CD4-positive, CD25-positive, alpha-beta regulatory T cell (primary cell): Measurements from ENCODE around the gene MYO10. TPM values are rescaled to one million over a fixed set of nuclear protein-coding genes. Genes with fewer than 3 reads are reported as not detected.

Source experiments
- ATAC-seq, 2 donors: fragments of 150-1000 bp; cut with Tn5 transposase; one replicate each; pipeline ENCODE4 v1.10.0; 2021; ENCODE audit warnings: low read depth in 2 of 2, moderate number of reproducible peaks in 2 of 2, moderate library complexity in 1 of 2
- DNase-seq, 3 donors: peaks; one replicate each; pipeline versions ENCODE4 v3.0.0 to v3.0.0-alpha.2; 2012 to 2022; ENCODE audit warnings: mixed read lengths in 1 of 3
- H3K27ac ChIP-seq: one replicate; pipeline ENCODE4 v1.7.0; 2013; ENCODE audit warnings: mild to moderate bottlenecking, low read length; ENCODE audit not compliant: insufficient read depth, poor library complexity, severe bottlenecking
- H3K27me3 ChIP-seq: one replicate; pipeline ENCODE4 v1.7.0; 2013; ENCODE audit warnings: low read length; ENCODE audit not compliant: control insufficient read depth, insufficient read depth
- H3K36me3 ChIP-seq: one replicate; pipeline ENCODE4 v1.7.0; 2013; ENCODE audit warnings: mild to moderate bottlenecking, low read length, moderate library complexity; ENCODE audit not compliant: control insufficient read depth, insufficient read depth
- H3K4me1 ChIP-seq: 2 replicates; pipeline ENCODE4 v1.7.0; 2013; ENCODE audit warnings: mild to moderate bottlenecking, low read length; ENCODE audit not compliant: insufficient read depth, control insufficient read depth, poor library complexity, severe bottlenecking
- H3K4me3 ChIP-seq: one replicate; pipeline ENCODE4 v1.7.0; 2013; ENCODE audit warnings: low read depth, mild to moderate bottlenecking, low read length, moderate library complexity
- H3K9me3 ChIP-seq, 2 experiments: 1 replicate in 1 of 2; 2 replicates in 1 of 2; pipeline ENCODE4 v1.7.0; 2013; ENCODE audit warnings: low read length in 2 of 2, mild to moderate bottlenecking in 1 of 2, moderate library complexity in 1 of 2; ENCODE audit not compliant: control insufficient read depth in 2 of 2
- H3K27ac Mint-ChIP-seq, 3 donors: one replicate each; pipeline ENCODE4 v1.8.0; 2020 to 2022; ENCODE audit warnings: mild to moderate bottlenecking in 3 of 3, mixed read lengths in 3 of 3, moderate library complexity in 2 of 3
- H3K27me3 Mint-ChIP-seq: one replicate; pipeline ENCODE4 v1.8.0; 2022; ENCODE audit warnings: mild to moderate bottlenecking, mixed read lengths
- H3K36me3 Mint-ChIP-seq: one replicate; pipeline ENCODE4 v1.8.0; 2020; ENCODE audit warnings: mixed read lengths
- H3K4me1 Mint-ChIP-seq, 4 donors: one replicate each; pipeline ENCODE4 v1.8.0; 2020 to 2022; ENCODE audit warnings: mixed read lengths in 4 of 4, mild to moderate bottlenecking in 1 of 4
- H3K4me3 Mint-ChIP-seq, 4 donors: one replicate each; pipeline ENCODE4 v1.8.0; 2020 to 2022; ENCODE audit warnings: mild to moderate bottlenecking in 4 of 4, mixed read lengths in 4 of 4, moderate library complexity in 3 of 4
- H3K9me3 Mint-ChIP-seq, 7 donors: one replicate each; pipeline ENCODE4 v1.8.0; 2020 to 2022; ENCODE audit warnings: mixed read lengths in 7 of 7, mild to moderate bottlenecking in 3 of 7, moderate library complexity in 2 of 7
- polyA plus RNA-seq, 4 donors: library from polyadenylated mRNA; unstranded; fragments of 300-500 nt; fragmentation: Illumina TruSeq; gene quantifications; one replicate each; pipeline ENCODE4 v1.2.3, GENCODE V29; 2021
- total RNA-seq: library from RNA; stranded (reverse); gene quantifications from one replicate; pipeline ENCODE4 v1.2.3, GENCODE V29; 2022

Gene MYO10
- total and polyA plus RNA-seq, 5 donors from 2014 or later, result 0.01 to 0.05 (median 0.02) TPM; not detected in 1

DNA sequence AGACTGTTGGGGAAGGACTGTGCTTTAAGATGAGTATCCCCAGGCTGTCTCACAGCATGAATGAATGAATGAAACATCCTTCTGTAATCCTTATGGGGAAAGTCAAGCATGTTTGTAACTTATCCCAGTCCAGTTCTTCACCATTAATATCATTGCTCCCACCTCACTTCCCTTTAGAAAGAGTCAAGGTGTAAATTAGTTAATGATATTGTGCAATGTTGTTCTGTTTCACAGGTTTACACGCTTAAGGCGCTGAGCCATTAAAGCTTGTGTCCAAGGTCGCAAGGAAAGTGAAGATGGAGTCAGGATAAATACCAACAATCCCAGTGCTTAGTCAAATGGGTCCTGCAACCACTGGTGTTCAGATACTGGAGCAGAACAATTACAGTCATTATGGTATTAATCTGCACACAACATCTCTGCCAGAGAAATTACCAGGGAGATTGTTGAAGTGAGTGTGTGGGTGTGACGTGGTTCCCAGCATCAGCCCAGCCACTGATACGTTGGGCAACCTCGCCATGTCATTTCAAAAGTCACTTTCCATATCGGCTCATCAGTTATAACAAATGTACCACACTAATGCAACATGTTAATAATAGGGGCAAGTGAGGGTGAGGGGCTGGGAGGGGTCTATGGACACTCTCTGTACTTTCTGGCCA lies 1.5 kb upstream of the MYO10 start:
- no peak for DNase-seq
- H3K36me3 ChIP-seq, result no peaks in the 10 kb centered on the region
- H3K4me3 Mint-ChIP-seq, result peak overlapping the region in 2 of 4 donors; percentile 67 to 70
- no peaks in the 10 kb centered on the region for H3K9me3 ChIP-seq
- H3K4me3 ChIP-seq, result no peak overlapping the region
- no peak for ATAC-seq
- no peak overlapping the region for H3K27ac Mint-ChIP-seq
- peaks cover 29% of the 10 kb centered on the region for H3K27me3 ChIP-seq
- H3K9me3 Mint-ChIP-seq, result peaks cover 0 to 4% (median 2%) of the 10 kb centered on the region in 7 donors
- H3K27ac ChIP-seq, result no peak overlapping the region
- peaks cover 43% of the 10 kb centered on the region for H3K27me3 Mint-ChIP-seq
- no peaks in the 10 kb centered on the region for H3K36me3 Mint-ChIP-seq
- peaks cover 15% of the 10 kb centered on the region for H3K4me1 ChIP-seq
- peaks cover 0 to 27% (median 10%) of the 10 kb centered on the region in 4 donors for H3K4me1 Mint-ChIP-seq

DNA sequence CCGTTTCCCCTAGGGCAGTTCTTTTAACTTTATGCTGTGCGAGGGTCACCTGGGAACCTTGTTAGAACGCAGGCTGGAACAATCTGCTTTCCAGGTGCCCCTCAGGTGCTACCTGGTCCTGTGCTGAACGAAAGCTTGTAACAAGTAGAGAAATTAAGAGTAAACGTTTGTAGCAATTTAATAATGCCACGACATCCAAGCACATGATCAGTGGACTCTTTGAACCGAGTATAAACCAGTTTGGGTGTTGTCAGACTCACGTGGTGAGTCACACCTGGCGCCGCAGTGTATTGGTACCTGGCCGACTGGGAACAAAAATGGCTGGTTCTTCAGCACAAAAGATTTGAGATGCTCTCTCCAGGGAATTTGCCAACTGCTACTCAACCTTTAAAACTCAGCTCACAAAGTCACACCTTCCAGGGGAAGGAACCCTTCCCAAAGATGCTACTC lies 926 bp upstream of the MYO10 start:
- peaks cover 46% of the 10 kb centered on the region for H3K27me3 Mint-ChIP-seq

DNA sequence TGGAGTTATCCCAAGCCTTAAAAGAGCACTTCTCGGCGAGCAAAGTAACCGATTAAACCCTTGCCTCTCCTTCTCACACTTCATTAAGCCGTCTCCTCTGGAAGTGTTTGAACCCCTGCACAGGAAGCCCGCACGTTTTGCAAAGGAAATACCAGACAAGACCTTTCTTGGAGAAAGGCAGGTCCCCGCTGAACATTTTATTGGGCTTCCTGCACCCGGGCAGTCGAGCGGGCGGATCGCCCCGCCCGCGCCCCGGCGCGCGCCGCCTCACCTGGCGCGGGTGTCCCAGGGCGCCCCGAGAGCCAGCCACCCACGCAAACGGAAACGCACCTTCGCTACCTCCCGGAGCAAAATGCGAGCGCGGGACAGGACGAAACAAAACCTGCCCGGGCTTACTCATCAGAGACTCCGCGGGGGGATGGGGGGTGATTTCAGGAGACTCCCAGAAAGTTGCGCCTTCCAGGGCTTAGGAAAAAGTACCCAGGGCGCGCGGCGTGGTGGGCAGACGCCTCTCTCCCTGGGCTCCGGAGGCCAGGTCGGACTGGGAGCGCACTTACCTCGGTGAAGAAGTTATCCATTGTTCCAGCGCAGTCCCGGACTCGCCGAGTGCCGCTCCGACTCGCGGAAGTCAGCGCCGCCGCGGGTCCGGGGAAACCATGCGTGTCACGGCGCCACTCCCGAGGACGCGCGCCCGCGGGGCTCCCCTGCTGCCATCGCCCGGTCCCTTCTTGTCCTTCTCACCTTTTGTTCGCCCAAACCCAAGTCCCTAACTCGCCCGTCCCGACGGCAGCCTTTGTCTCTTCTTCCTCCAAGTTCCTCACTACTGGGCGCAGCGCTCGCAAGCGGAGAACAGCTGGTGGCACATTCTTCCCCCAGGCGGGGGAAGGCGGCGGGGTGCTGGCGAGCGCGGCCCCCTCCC lies 598 bp downstream of the MYO10 start:
- Histone ChIP-seq H3K9me3 (no peaks in the 10 kb centered on the region), H3K27ac (no peak overlapping the region), H3K4me1 (peaks cover 15% of the 10 kb centered on the region), H3K27me3 (peaks cover 31% of the 10 kb centered on the region), H3K4me3 (peak overlapping the region; percentile 38), H3K36me3 (no peaks in the 10 kb centered on the region)
- H3K4me1 Mint-ChIP-seq, result peaks cover 0 to 27% (median 10%) of the 10 kb centered on the region in 4 donors
- H3K27ac Mint-ChIP-seq, result peak overlapping the region in 1 of 3 donors; percentile 10
- no peaks in the 10 kb centered on the region for H3K36me3 Mint-ChIP-seq
- ATAC-seq (no peak), DNase-seq (peak in 1 of 3 donors; percentile 16)
- peaks cover 0 to 4% (median 0%) of the 10 kb centered on the region in 7 donors for H3K9me3 Mint-ChIP-seq
- peaks cover 50% of the 10 kb centered on the region for H3K27me3 Mint-ChIP-seq
- H3K4me3 Mint-ChIP-seq, result peak overlapping the region; percentile 0 to 84 (median 44)

More for the DNA sequence above, 926 bp upstream of the MYO10 start:
- no peak for DNase-seq
- no peaks in the 10 kb centered on the region for H3K9me3 ChIP-seq
- Mint-ChIP-seq H3K4me1 (peaks cover 0 to 27% (median 10%) of the 10 kb centered on the region in 4 donors), H3K4me3 (peak overlapping the region in 2 of 4 donors; percentile 67 to 70), H3K36me3 (no peaks in the 10 kb centered on the region), H3K9me3 (peaks cover 0 to 4% (median 0%) of the 10 kb centered on the region in 7 donors), H3K27ac (no peak overlapping the region)
- peaks cover 15% of the 10 kb centered on the region for H3K4me1 ChIP-seq
- H3K27ac ChIP-seq, result no peak overlapping the region
- H3K27me3 ChIP-seq, result peaks cover 29% of the 10 kb centered on the region
- ATAC-seq, result no peak
- H3K4me3 ChIP-seq, result no peak overlapping the region
- no peaks in the 10 kb centered on the region for H3K36me3 ChIP-seq

DNA sequence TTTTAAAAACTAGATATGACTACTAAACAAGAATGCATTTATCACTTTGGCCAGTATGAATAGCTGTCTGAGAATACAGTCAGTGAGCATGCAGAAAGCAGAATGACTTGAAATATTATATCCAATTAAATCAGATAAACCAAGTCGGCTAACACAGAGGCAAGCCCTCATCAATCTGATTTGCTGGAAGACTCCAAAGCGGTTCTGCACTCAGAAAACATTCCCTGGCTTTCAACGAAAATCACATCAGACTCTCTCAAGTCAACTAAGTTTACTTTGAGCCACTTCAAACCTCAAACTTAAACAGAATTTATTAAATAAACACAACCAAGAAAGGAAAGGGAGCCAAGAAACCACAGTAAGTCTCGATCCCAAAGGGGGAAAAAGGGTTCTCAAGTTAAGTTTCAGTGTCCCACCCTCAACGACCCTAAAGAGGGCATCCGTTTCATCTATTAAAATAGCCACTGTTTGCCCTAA lies 1.4 kb downstream of the MYO10 start:
- H3K9me3 ChIP-seq, result no peaks in the 10 kb centered on the region
- H3K4me1 ChIP-seq, result peaks cover 15% of the 10 kb centered on the region
- Mint-ChIP-seq H3K9me3 (peaks cover 0 to 4% (median 0%) of the 10 kb centered on the region in 7 donors), H3K27me3 (peaks cover 54% of the 10 kb centered on the region), H3K4me1 (peaks cover 0 to 27% (median 10%) of the 10 kb centered on the region in 4 donors), H3K27ac (no peak overlapping the region), H3K36me3 (no peaks in the 10 kb centered on the region), H3K4me3 (peak overlapping the region; percentile 0 to 73 (median 40))
- ATAC-seq (no peak), DNase-seq (no peak)
- peak overlapping the region; percentile 38 for H3K4me3 ChIP-seq
- no peak overlapping the region for H3K27ac ChIP-seq
- no peaks in the 10 kb centered on the region for H3K36me3 ChIP-seq
- H3K27me3 ChIP-seq, result peaks cover 32% of the 10 kb centered on the region

DNA sequence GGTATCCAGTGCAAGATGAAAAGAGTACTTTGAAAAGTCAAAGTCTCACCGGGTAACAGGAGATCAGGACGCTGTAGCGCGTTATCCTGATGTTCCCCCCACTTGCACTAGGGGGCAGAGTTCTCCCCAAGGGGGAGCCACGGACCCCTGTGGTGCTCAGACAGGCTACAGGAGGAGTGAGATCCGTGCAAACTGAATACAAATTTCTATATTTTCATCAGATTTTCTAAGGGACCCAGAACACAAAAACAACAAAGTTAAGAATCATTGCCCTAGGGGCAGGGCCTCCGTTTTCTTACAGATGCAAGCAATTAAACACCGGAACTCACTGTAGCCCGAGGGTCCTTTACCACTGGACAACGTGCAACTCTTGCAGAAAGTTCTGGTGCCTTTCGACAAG lies 2.0 kb downstream of the MYO10 start:
- Mint-ChIP-seq H3K27me3 (peaks cover 56% of the 10 kb centered on the region), H3K4me1 (peaks cover 0 to 27% (median 10%) of the 10 kb centered on the region in 4 donors), H3K36me3 (no peaks in the 10 kb centered on the region), H3K4me3 (no peak overlapping the region), H3K27ac (no peak overlapping the region), H3K9me3 (peaks cover 0 to 4% (median 0%) of the 10 kb centered on the region in 7 donors)
- Histone ChIP-seq H3K4me3 (no peak overlapping the region), H3K4me1 (peaks cover 15% of the 10 kb centered on the region), H3K9me3 (no peaks in the 10 kb centered on the region), H3K27ac (no peak overlapping the region), H3K36me3 (no peaks in the 10 kb centered on the region), H3K27me3 (peaks cover 32% of the 10 kb centered on the region)
- DNase-seq (peak in 1 of 3 donors; percentile 20), ATAC-seq (no peak)

DNA sequence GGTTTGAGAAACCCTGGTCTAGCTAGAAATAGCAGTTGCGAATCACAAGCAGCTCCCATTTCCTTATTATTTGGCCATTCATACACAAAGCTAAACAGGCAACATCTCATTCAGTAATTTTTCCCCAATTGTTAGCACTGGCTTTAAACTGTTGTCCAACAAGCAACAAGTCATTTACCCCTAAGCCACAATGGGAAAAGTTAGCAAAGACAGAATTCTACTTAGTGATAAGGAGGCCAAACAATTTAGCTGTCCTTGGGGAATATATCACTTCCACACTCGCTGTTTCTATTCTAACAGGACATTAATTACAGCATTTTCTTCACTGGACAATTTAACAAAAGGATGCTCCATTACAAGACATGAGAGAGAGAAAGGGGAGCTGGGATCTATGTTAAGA lies 2.8 kb downstream of the MYO10 start:
- ATAC-seq, result no peak
- H3K4me1 ChIP-seq, result peaks cover 15% of the 10 kb centered on the region
- Mint-ChIP-seq H3K36me3 (no peaks in the 10 kb centered on the region), H3K9me3 (peaks cover 0 to 4% (median 0%) of the 10 kb centered on the region in 7 donors), H3K27ac (peak overlapping the region in 1 of 3 donors; percentile 7), H3K4me3 (no peak overlapping the region), H3K27me3 (peaks cover 55% of the 10 kb centered on the region), H3K4me1 (peaks cover 0 to 27% (median 10%) of the 10 kb centered on the region in 4 donors)
- no peak overlapping the region for H3K27ac ChIP-seq
- no peaks in the 10 kb centered on the region for H3K9me3 ChIP-seq
- peaks cover 32% of the 10 kb centered on the region for H3K27me3 ChIP-seq
- H3K36me3 ChIP-seq, result no peaks in the 10 kb centered on the region
- DNase-seq, result no peak
- H3K4me3 ChIP-seq, result no peak overlapping the region

DNA sequence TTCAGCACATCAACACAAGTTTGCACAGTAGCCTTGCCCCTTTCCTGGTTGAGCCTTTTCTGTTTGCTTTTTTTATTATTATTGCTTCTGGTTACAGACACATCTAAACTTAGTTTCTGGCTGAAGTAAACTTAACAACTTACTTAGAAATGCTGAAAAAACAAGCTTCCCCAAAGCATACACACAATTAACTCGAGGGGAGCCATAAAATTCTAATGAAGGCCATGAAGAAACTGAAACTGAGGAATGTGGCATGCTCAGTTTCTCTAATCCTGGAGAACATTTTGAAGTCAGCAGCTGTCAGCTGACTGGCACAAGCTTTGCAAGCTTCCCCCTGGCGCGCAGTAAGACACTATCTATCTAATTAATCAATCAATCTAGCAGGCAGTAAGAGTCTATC lies 3.7 kb downstream of the MYO10 start:
- peaks cover 27% of the 10 kb centered on the region for H3K27me3 ChIP-seq
- H3K4me1 Mint-ChIP-seq, result peaks cover 0 to 26% (median 10%) of the 10 kb centered on the region in 4 donors
- no peak for ATAC-seq
- H3K4me3 Mint-ChIP-seq, result no peak overlapping the region
- H3K36me3 Mint-ChIP-seq, result no peaks in the 10 kb centered on the region
- no peak overlapping the region for H3K27ac Mint-ChIP-seq
- H3K9me3 ChIP-seq, result no peaks in the 10 kb centered on the region
- H3K9me3 Mint-ChIP-seq, result peaks cover 0 to 4% (median 0%) of the 10 kb centered on the region in 7 donors
- H3K4me3 ChIP-seq, result no peak overlapping the region
- H3K4me1 ChIP-seq, result peaks cover 15% of the 10 kb centered on the region
- H3K27ac ChIP-seq, result no peak overlapping the region
- peaks cover 49% of the 10 kb centered on the region for H3K27me3 Mint-ChIP-seq
- no peak for DNase-seq
- H3K36me3 ChIP-seq, result no peaks in the 10 kb centered on the region
